Mammary epithelial cell (primary cell): ENCODE results near the gene NLRP6.

ENCODE experiments used
- EZH2 ChIP-seq: IDR thresholded peaks from 2 replicates; pipeline ENCODE4 v1.6.1; 2012; ENCODE audit warnings: low read length, inconsistent platforms, borderline replicate concordance
- TF ChIP-seq, protein P1 (sequence below), 2 donors: IDR thresholded peaks in 1 of 2; conservative IDR thresholded peaks in 1 of 2; 2 replicates each; pipeline ENCODE4 v1.5.1; 2011 to 2012; ENCODE audit warnings: inconsistent platforms in 2 of 2, low read length in 2 of 2, mild to moderate bottlenecking in 2 of 2, control low read depth in 1 of 2, low read depth in 1 of 2; ENCODE audit not compliant: insufficient read depth in 1 of 2; ENCODE audit errors: extremely low read depth in 1 of 2

DNA sequence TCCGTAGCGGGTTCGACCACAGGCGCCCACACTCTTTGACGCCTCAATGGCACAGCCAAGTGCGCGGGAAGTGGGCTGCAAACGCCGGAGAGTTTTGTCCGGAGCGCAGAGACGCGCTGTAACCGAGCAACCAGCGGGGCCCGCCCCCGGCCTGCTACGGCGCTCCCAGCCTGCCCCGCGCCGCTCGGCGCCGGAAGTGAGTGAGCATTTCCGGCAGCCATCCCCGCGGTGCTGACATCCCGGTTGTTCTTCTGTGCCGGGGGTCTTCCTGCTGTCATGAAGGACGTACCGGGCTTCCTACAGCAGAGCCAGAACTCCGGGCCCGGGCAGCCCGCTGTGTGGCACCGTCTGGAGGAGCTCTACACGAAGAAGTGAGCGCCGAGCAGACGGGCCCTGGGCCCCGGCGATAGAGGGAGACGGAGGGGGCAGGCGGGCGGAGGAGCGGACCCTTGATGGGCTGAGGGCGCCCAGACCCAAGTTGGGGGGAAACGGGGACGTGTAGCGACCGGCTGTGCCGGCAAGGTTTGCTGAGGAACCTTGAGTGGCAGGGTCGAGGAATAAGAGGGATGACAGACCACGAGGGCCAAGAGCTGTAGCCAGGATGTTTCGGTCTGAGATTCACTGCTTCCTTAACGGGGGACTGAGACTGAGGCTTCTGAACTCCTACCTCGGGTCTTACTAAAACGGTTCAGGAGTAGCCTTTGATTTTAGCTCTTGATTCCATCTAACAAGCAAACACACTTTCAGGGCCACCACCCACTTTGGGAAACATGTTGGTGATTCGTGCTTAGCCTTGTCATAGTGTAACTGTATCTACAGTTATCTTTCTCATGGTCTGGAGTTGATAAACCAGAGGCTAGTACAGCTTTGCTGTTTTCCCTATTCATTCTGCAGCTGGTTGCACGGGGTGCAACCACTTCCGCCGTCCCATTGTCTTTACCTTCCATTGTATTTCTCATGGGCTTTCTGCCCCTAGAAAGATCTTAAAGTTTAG lies 41.1 kb upstream of the NLRP6 start, which contains the start of gene PSMD13:
- no peak for TF ChIP-seq EZH2
- TF ChIP-seq, protein P1, sequence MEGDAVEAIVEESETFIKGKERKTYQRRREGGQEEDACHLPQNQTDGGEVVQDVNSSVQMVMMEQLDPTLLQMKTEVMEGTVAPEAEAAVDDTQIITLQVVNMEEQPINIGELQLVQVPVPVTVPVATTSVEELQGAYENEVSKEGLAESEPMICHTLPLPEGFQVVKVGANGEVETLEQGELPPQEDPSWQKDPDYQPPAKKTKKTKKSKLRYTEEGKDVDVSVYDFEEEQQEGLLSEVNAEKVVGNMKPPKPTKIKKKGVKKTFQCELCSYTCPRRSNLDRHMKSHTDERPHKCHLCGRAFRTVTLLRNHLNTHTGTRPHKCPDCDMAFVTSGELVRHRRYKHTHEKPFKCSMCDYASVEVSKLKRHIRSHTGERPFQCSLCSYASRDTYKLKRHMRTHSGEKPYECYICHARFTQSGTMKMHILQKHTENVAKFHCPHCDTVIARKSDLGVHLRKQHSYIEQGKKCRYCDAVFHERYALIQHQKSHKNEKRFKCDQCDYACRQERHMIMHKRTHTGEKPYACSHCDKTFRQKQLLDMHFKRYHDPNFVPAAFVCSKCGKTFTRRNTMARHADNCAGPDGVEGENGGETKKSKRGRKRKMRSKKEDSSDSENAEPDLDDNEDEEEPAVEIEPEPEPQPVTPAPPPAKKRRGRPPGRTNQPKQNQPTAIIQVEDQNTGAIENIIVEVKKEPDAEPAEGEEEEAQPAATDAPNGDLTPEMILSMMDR (conservative IDR thresholded peaks at IDR 0.05 in 1 of 2, IDR thresholded peaks at IDR 0.05 in 1 of 2; ENCODE audit: extremely low read depth in 1 of 2, insufficient read depth in 1 of 2, low read depth in 1 of 2, low read length in 2 of 2): no peak
